ENCODE measurements around the gene METTL15.
"Not testable (repeated sequence)": the region's sequence is repeated elsewhere in the genome, so short reads cannot be mapped to it uniquely, and the experiment has no call there.

METTL15 gene

DNA sequence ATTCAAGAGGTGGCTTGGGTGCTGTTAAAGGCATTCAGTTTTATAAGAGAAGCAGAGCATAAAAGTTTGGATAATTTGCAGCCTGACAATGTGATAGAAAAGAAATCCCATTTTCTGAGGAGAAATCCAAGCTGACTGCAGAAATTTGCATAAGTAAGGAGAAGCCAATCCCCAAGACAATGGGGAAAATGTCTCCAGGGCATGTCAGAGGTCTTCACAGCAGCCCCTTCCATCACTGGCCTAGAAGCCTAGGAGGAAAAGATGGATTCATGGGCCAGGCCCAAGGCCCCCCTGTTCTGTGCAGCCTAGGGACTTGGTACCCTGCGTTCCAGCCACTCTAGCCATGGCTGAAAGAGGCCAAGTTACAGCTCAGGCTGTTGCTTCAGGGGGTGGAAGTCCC, 207.3 kb downstream of the METTL15 start:
- DNase-seq, result no peak

DNA sequence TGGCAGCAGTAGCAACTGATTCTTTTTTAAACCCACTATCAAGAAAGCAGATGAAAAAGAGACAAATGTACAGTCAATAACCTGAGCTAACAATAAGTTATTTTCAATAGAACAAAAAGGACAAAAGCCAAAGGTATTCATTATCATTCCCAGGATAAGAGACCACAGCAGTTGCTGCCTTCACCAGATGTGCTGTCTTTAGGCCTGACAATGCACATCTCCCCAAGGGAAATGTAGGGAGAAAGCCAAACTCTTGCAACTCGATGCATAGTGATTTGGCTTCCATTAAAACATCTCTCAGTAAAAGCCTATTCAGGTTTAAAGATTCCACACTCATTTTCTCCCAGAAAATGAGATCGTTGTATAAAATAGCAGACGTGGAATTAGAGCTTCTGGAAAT, 210.7 kb downstream of the METTL15 start:
- DNase-seq, result peak; percentile 25 to 28

DNA sequence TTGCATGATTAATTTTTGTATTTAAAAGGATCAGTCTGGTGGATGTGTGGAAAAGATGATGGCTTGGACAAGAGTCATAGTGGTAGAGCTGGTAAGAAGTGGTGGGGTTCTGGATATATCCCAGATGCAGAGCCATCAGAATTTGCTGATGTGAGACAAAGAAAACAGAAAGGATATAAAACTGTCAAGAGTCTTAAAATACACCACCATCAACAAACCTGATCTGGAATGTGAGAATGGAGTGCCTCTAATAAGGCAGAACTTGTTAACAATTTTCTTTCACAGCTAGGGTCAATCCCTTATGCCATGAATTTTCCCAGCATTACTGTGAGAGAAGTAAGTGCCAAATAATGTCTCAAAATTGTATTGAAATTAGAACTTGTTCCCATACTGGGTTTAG, 215.4 kb downstream of the METTL15 start:
- no peak for DNase-seq

DNA sequence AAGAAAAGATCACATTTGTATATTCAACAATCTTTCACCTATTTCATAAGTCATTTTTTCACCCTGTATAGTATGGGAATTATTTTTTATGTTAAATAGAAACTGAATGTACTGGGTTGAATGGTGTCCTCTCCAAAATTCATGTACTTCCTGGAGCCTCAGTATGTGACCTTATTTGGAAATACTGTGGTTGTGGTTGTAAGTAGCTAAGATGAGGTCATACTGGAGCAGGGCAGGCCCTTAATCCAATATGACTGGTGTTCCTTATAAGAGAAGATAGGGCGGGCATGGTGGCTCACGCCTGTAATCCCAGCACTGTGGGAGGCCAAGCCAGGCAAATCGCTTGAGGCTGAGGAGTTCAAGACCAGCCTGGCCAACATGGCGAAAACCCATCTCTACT, 224.2 kb downstream of the METTL15 start:
- not testable (repeated sequence) for DNase-seq

DNA sequence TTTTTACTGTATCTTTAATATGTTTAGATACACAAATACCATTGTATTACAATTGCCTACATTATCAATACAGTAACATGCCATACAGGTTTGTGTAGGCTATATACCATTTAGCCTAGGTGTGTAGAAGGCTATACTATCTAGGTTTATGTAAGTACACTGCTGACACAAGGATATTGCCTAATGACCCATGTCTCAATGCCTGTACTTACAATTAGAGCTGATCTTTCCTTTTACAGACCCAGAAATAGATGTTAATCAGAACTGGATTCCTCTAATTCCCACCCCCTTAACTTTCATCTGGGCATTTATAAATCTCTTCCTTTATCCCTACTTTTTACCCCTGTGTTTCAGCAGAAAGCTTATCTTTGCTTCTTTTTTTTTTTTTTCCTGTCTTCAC, 229.5 kb downstream of the METTL15 start:
- no peak for DNase-seq

DNA sequence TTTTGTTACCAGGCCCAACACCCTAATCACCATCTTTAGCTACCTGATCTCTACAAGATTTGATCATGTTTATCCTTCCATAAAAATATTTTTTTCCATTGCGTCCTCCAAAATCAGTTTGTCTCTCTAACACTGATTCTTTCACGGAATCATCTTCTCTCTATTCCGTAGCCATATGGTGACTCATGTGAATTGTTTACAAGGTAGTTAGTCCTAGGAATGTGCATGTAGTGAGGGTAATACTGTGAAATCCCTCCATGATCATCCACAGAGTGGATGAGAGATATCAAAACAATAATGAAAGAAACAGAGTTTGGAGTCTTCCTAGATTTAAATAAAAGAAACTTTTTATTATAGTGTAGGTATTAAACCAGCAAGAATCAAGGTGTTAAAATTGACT, 230.2 kb downstream of the METTL15 start:
- no peak for DNase-seq

DNA sequence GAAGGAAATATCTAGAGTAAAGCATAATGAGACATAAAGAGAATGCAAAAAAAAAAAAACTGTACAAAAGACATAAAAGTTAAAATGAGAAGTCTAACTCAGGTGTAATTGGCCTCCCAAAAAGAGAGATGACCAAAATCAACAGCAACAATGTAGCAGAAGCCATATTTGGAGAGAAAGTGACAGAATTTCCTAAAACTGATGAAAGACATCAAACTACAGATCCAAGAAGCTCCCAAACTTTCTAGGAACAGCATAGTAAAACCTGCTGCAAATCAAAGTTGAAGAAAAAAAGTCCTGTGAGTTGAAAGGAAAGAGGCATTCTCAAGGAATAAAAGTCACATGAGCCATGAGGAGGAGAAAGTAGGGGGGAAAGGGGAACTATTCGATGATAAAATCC, 231.3 kb downstream of the METTL15 start:
- DNase-seq, result no peak

DNA sequence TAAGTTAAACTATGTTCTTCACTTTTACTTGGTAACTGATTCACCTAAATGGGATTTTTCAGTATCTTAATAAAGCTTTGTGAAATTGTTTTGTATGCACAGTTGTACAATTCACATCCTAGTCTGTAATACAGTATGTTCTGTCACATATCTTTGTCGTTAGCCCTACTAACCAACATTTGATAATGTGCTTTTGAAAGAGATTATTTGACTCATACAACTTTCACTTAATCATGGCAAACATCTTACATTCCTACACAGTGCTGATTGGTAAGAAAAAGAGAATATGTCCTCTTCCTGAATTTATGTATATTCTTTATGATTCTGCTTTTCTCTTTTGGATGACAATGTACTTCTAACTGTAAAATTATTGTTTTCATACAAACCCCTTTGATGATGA, 234.5 kb downstream of the METTL15 start:
- no peak for DNase-seq

DNA sequence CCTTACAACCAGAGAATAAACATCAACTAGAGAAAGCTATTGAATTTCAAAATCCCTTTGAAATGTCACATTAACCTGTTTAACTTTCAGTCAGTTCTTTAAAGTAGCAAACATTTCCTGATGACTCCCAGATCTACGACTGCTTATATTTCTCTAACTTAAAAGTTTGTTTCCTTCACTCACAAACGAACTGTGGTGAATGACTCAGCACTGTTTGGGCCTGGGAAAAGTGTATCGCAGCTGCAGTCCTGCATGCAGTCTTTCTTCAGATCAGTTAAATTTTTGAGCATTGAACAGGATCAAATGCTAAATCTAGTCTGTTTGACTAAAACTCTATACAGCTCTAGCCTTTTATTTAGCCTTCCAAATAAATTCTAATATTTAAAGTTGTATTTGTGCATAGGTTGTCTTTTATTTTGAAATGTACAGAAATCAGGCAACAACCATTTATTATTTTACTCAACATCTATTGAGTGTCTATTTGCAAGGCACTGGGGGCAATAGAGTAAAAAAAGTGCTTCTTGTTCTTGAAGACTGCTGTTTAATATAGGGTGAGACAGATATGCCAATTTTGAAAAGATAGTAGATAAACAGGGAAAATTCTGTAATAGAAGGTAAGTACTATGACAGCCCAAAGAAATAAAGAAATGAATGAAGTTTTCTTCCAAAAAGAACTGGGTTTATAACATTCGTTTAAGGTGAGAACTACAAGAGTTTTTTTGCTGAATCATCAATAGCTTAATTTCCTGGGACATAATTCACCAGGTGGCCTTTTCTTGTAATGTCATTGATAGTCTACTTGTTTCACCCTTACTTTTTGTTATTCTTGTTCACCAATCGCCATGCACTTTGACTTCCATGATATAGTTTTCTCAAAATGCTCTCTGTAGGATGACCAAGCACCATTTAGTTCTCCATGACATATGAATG, 235.4 kb downstream of the METTL15 start:
- no peak for DNase-seq

DNA sequence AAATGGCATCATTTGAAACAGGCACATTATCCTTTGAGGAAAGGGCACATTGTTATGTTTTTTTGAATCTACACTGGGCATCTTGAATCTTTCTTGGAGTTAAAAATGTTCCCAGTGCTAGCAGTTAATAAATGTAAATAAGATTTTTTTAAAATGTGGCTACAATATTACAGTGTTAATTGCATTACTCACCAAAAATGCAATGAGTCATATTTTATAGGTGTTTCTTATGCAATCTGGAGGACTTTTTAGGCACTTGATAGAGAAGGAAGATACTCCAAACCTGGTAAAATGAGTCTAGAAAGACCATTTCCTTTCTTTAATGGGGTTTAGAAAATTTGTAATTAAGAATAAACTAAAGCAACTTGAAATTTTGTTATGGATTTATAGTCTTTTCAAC, 238.0 kb downstream of the METTL15 start:
- DNase-seq, result no peak

DNA sequence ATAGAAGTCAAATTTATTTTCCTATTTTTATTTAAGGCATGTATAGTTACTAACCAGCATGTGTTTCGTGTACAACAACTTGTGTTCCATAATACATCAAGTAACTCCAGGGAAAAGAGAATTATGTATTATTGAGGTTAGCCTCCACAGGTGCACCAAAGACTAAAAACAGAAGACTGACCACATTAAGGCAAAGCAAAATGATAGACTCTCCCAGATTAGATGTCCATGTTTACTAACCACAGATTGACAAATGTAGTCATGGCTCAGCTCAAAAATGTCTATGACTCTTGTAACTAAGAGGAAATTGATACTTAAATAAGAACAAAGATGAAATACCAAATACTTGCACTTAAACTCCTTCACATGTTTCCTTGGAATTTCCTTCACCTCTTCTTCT, 238.5 kb downstream of the METTL15 start:
- DNase-seq, result no peak

DNA sequence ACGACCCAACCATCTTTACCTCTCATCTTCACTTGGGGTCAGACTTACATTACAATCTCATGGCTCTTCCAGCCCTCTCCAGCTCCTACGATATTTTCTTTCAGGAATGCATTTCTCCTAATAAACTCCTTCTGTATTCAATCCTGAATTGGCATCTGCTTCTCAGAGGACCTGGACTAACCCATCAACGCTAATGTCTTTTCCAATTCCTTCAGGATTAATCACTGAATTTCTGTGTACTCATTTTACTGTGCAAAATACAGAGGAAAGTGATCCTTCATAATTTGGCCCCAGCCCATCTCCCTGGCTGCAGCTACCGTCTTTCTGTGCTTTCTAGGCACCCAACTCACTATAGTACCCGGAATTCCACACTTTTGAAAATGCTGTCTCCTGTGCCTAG, 239.2 kb downstream of the METTL15 start:
- no peak for DNase-seq

DNA sequence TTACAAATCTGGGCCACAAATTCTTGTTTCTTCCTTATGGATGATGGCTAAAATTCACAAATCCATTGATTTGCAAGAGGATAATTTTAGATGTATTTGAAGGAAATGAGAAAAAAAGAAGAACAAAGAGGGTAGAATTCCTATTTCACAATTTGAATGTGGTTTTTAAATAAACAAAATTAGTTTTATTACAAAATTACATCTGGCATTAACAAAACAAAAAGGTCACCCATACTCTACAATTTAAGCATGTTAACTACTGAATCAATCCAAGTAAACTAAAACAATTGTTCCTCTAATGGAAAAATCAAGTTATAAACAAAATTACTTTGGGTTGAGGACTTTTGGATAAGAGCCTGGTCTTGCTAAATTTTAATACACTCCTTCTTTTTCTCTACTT, 242.0 kb downstream of the METTL15 start:
- no peak for DNase-seq

DNA sequence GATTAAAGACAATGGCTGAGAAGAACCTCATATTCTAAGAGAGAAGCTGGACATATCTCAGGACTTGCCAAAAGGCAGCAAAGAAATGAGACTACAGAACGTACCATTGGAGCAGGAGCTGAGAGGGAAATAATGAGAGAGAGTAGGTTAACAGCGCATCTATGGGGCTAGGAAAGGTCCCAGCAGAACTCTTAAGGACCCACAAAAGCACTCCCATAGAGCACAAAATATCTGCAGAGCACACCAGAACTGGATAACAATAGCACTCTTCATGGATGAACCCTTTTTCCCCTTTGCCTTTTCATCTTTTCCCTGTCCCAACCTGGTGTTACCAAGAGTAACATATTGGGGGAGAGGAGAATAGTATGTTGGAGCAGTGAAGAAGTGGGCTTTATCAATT, 245.8 kb downstream of the METTL15 start:
- no peak for DNase-seq

DNA sequence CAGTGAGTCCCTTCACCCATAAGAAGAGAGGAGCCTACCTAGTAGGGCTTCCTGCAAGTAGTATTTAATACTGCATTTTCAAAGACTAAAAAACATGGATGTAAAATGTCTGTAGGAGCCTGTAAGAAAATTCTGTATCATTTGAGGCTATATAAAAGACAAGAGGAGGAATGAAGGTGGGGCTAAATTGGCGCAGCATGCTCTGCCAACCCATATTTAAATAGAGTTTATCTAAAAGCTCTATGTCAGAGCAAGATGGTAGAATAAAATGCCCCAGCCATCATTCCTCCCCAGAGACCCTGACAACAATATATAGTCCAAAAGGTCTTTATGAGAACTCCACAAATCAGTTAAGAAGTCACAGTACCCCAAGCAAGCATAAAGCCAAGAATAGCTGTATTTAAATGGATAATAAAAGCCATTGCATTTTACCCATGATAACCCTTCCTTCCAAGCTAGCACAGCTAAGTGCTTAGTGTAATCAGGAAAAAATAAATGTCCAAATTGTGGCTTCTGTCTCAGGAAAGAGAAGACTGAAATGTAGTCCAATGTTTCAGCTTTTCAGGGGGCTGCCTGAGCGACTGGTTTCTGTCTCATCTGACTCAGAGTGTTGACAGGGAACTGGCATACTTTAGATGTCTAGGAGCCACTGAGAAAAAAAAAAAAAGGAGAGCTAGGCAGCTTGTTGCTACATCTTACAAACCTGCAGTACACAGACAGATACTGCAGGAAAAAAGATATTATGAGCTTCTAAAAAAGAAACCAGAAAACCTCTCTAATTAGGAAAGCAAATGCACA, 258.6 kb downstream of the METTL15 start:
- no peak for DNase-seq

DNA sequence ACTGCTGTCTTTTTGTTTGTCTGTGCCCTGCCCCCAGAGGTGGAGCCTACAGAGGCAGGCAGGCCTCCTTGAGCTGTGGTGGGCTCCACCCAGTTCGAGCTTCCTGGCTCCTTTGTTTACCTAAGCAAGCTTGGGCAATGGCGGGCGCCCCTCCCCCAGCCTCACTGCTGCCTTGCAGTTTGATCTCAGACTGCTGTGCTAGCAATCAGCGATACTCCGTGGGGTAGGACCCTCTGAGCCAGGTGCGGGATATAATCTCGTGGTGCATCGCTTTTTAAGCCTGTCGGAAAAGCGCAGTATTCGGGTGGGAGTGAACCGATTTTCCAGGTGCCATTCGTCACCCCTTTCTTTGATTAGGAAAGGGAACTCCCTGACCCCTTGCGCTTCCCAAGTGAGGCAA, 269.9 kb downstream of the METTL15 start:
- not testable (repeated sequence) for DNase-seq

Measured in NCI-H1930 (cell line).